Suprapubic skin (tissue), 4 donors: Measurements from ENCODE around the gene CHAMP1.

Experiments
- POLR2A ChIP-seq, 2 donors: fragments of 450-650 bp; IDR thresholded peaks; one replicate each; pipeline ENCODE4 v1.6.1; 2017; ENCODE audit warnings: antibody characterized with exemption in 2 of 2, mild to moderate bottlenecking in 2 of 2, moderate library complexity in 2 of 2
- POLR2AphosphoS5 ChIP-seq, 3 donors: sonication (generic); formaldehyde crosslinking; IDR thresholded peaks; one replicate each; pipeline ENCODE4 v1.6.1; 2017; ENCODE audit warnings: antibody characterized with exemption in 3 of 3
- TF ChIP-seq, protein P1 (sequence below), 2 donors: fragments of 200-600 bp in 1 of 2; fragments of 450-650 bp in 1 of 2; sonication (generic) in 1 of 2; IDR thresholded peaks; one replicate each; pipeline ENCODE4 v1.5.1; 2016 to 2019; ENCODE audit warnings: antibody characterized with exemption in 2 of 2, mild to moderate bottlenecking in 1 of 2, moderate library complexity in 1 of 2

DNA sequence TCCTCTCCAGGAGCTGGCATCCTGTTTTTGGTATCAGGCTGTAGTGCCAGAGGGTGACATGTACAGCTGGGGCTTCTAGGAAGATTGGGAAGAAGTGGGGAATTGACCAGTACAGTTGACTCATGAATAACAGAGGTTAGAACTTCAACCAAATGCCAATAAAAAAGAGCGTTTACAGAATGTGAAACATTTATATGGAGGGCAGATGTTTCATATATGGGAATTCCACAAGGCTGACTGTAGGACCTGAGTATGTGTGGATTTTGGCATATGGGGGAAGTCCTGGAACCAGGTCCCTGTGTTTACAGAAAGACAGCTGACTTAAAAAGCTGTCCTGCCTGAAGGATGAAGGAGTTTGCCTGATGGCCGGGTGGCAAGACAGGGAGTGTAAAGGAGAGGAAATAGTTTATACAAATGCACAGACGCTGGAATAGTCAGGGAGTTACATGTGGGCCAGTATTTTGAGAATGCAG lies 5.2 kb downstream of the CHAMP1 start:
- TF ChIP-seq, protein P1, sequence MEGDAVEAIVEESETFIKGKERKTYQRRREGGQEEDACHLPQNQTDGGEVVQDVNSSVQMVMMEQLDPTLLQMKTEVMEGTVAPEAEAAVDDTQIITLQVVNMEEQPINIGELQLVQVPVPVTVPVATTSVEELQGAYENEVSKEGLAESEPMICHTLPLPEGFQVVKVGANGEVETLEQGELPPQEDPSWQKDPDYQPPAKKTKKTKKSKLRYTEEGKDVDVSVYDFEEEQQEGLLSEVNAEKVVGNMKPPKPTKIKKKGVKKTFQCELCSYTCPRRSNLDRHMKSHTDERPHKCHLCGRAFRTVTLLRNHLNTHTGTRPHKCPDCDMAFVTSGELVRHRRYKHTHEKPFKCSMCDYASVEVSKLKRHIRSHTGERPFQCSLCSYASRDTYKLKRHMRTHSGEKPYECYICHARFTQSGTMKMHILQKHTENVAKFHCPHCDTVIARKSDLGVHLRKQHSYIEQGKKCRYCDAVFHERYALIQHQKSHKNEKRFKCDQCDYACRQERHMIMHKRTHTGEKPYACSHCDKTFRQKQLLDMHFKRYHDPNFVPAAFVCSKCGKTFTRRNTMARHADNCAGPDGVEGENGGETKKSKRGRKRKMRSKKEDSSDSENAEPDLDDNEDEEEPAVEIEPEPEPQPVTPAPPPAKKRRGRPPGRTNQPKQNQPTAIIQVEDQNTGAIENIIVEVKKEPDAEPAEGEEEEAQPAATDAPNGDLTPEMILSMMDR (IDR thresholded peaks at IDR 0.05): no peak
- TF ChIP-seq POLR2A (IDR thresholded peaks at IDR 0.05) (no peak), POLR2AphosphoS5 (IDR thresholded peaks at IDR 0.05) (no peak)
